OCI-LY1 (cell line): ENCODE measurements around the gene GASK1A.

Source experiments
- H2AFZ ChIP-seq: fragments of 200-600 bp; sonication (generic), shearing (Covaris generic); 2 replicates; pipeline ENCODE4 v1.6.0; 2014; ENCODE audit warnings: antibody characterized with exemption, mild to moderate bottlenecking, low read length
- H3F3A ChIP-seq: fragments of 200-600 bp; sonication (generic), shearing (Covaris generic); 2 replicates; pipeline ENCODE4 v1.6.0; 2014; ENCODE audit warnings: mild to moderate bottlenecking, antibody characterized with exemption, low read length, moderate library complexity; ENCODE audit not compliant: insufficient read depth
- H3K27ac ChIP-seq: fragments of 200-600 bp; sonication (generic); 2 replicates; pipeline ENCODE4 v1.5.1; 2014; ENCODE audit warnings: low read length, mixed run types, mild to moderate bottlenecking, low read depth; ENCODE audit not compliant: poor library complexity, severe bottlenecking
- H3K27me3 ChIP-seq: fragments of 200-600 bp; sonication (generic); 2 replicates; pipeline ENCODE4 v1.6.0; 2014; ENCODE audit warnings: antibody characterized with exemption, mild to moderate bottlenecking, low read length, moderate library complexity; ENCODE audit not compliant: insufficient read depth
- H3K36me3 ChIP-seq: fragments of 200-600 bp; sonication (generic); 2 replicates; pipeline ENCODE4 v1.6.1; 2014; ENCODE audit warnings: mild to moderate bottlenecking, antibody characterized with exemption, low read length, moderate library complexity, mixed read lengths; ENCODE audit not compliant: insufficient read depth
- H3K4me1 ChIP-seq: fragments of 200-600 bp; sonication (generic); 2 replicates; pipeline ENCODE4 v1.5.1; 2014; ENCODE audit warnings: mild to moderate bottlenecking, low read length, moderate library complexity; ENCODE audit not compliant: insufficient read depth, severe bottlenecking
- H3K4me2 ChIP-seq: fragments of 200-600 bp; sonication (generic), shearing (Covaris generic); 2 replicates; pipeline ENCODE4 v1.6.1; 2014; ENCODE audit warnings: low read length
- H3K4me3 ChIP-seq: fragments of 200-600 bp; sonication (generic); 2 replicates; pipeline ENCODE4 v1.5.1; 2014; ENCODE audit warnings: low read length, low read depth, mild to moderate bottlenecking, mixed read lengths; ENCODE audit not compliant: poor library complexity, severe bottlenecking
- H3K79me2 ChIP-seq: fragments of 200-600 bp; shearing (Covaris generic); 2 replicates; pipeline ENCODE4 v1.6.1; 2016; ENCODE audit warnings: mixed run types, low read length, mixed read lengths; ENCODE audit not compliant: insufficient read depth
- H3K9ac ChIP-seq: fragments of 200-600 bp; sonication (generic), shearing (Covaris generic); 2 replicates; pipeline ENCODE4 v1.6.1; 2014; ENCODE audit warnings: mild to moderate bottlenecking, low read length, mixed read lengths
- H3K9me2 ChIP-seq: fragments of 200-600 bp; sonication (generic), shearing (Covaris generic); 2 replicates; pipeline ENCODE4 v1.6.1; 2014; ENCODE audit warnings: low read depth, mild to moderate bottlenecking, low read length, mixed read lengths
- H3K9me3 ChIP-seq: fragments of 200-600 bp; shearing (Covaris generic); 2 replicates; pipeline ENCODE4 v1.6.1; 2014; ENCODE audit warnings: low read length, mixed read lengths
- H4K20me1 ChIP-seq: fragments of 200-600 bp; sonication (generic), shearing (Covaris generic); 2 replicates; pipeline ENCODE4 v1.6.0; 2016; ENCODE audit warnings: mild to moderate bottlenecking, low read length; ENCODE audit not compliant: insufficient read depth
- CTCF ChIP-seq: fragments of 200-600 bp; sonication (generic), shearing (Covaris generic); IDR thresholded peaks from 2 replicates; pipeline ENCODE4 v1.5.1; 2017; ENCODE audit warnings: mild to moderate bottlenecking, antibody characterized with exemption, low read length, moderate library complexity, mixed read lengths
- EZH2 ChIP-seq: fragments of 200-600 bp; sonication (generic), shearing (Covaris generic); IDR thresholded peaks from 2 replicates; pipeline ENCODE4 v1.8.0; 2017; ENCODE audit warnings: borderline replicate concordance, mixed run types, mild to moderate bottlenecking, antibody characterized with exemption, low read length, moderate library complexity, mixed read lengths

Gene GASK1A

DNA sequence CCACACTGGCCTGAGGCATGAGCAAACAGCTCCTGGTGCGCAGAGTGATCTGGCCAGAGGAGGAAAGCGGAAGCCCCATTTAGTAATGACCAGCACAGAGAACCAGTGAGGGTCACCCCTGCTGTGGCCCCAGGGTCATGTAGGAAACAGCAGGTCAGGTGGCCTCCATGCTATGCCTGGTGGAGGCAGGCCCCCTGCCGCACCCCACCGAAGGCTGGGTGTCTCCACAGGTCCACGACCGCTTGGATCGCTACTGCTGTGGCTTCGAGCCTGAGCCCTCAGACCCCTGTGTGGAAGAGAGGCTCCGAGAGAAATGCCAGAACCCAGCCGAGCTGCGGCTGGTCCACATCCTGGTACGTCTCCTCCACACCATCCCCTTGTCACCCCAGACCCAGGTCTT is 74.2 kb downstream of the GASK1A start:
- Histone ChIP-seq H3K4me3 (no peak overlapping the region), H4K20me1 (no peaks in the 10 kb centered on the region), H3K27ac (no peak overlapping the region), H3K27me3 (no peaks in the 10 kb centered on the region), H3K36me3 (no peaks in the 10 kb centered on the region), H3K4me1 (no peaks in the 10 kb centered on the region), H3K9ac (no peak overlapping the region), H3F3A (no peaks in the 10 kb centered on the region), H3K9me2 (no peaks in the 10 kb centered on the region), H3K9me3 (0 out of 2 replicates have a peak, but pooled peaks cover 2% of the 10 kb centered on the region), H3K79me2 (no peaks in the 10 kb centered on the region), H2AFZ (no peak overlapping the region), H3K4me2 (no peak overlapping the region)
- TF ChIP-seq CTCF (no peak), EZH2 (no peak)

DNA sequence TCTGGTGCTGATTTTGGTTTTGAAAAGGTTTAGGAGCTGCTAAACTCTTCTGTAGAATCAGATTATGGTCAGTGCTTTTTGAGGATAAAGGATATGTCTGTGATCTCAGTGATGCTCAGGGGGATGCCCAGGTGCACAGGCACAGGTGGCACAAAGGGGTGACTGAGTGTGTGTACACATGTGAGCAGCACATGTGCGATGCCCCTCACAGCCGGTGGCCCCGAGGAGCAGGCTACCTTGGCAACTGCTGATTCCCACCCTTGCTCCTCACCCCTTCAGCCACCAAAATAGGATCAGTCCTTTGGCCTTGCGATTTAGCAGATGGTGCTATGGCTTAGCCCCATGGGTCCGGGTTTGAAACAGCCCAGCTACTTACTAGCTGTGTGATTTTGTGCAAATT is 75.6 kb downstream of the GASK1A start:
- Histone ChIP-seq H3F3A (no peaks in the 10 kb centered on the region), H3K4me2 (no peak overlapping the region), H3K4me1 (no peaks in the 10 kb centered on the region), H3K9ac (no peak overlapping the region), H2AFZ (no peak overlapping the region), H3K9me2 (no peaks in the 10 kb centered on the region), H3K9me3 (0 out of 2 replicates have a peak, but pooled peaks cover 2% of the 10 kb centered on the region), H3K4me3 (no peak overlapping the region), H3K27me3 (no peaks in the 10 kb centered on the region), H3K27ac (no peak overlapping the region), H4K20me1 (no peaks in the 10 kb centered on the region), H3K79me2 (no peaks in the 10 kb centered on the region), H3K36me3 (no peaks in the 10 kb centered on the region)
- TF ChIP-seq EZH2 (no peak), CTCF (no peak)

- no peaks in the 10 kb centered on the region for H3K27me3 ChIP-seq
- H3K9me2 ChIP-seq = no peaks in the 10 kb centered on the region
- no peaks in the 10 kb centered on the region for H4K20me1 ChIP-seq
- no peak overlapping the region for H3K27ac ChIP-seq
- no peaks in the 10 kb centered on the region for H3F3A ChIP-seq
- TF ChIP-seq CTCF (no peak), EZH2 (no peak)
- no peaks in the 10 kb centered on the region for H3K9me3 ChIP-seq
- H3K4me1 ChIP-seq = no peaks in the 10 kb centered on the region
- no peak overlapping the region for H3K9ac ChIP-seq
- no peak overlapping the region for H2AFZ ChIP-seq
- no peak overlapping the region for H3K4me2 ChIP-seq
- H3K79me2 ChIP-seq = no peaks in the 10 kb centered on the region
- no peaks in the 10 kb centered on the region for H3K36me3 ChIP-seq
- H3K4me3 ChIP-seq = no peak overlapping the region
Measured at GRCh38 chr3:43055393-43055792, 76.3 kb downstream of the GASK1A start.
